GM19324 (cell line): Measurements from ENCODE around the gene FNTB.

Source experiments
- ATAC-seq: cut with Tn5 transposase; IDR thresholded peaks from one replicate; pipeline ENCODE4 v1.9.1; 2021; ENCODE audit warnings: mild to moderate bottlenecking, moderate library complexity; ENCODE audit not compliant: unreplicated experiment, low FRiP score

FNTB gene

DNA sequence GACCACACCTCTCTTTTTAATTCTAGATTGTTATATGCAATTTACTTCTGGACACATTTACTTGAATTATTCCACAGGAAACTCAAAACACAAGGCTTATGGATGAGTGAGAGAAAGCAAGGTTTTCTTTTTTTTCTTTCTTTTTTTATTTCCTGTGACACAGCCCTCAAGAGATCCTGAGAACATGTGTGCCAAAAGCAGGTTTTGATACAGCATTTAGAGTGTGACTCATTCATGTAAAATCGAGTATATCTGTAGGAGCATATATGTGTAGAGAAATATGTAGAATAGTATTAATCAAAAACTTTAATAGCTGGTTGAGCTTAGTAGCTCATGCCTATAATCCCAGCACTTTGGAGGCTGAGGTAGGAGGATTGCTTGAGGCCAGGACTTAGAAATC, 120.0 kb downstream of the FNTB start:
- no peak for ATAC-seq

DNA sequence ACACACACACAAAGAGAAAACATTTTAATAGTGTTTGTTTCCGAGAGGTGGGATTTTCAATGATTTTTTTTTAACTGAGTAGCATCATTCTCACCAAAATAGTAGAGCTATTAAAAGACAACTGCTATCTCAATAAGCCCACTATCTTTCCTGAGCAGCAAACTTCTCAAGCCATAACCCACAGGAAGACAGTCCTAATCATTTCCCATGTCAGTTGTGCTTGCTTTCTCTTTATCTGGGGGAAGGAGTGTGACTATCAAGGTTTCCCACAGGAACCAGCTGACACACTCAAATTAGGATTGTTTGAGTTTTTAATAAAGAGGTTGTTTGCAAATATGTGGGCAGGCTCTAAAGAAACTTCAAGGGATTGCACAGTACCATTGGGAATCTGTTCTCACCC, 120.5 kb downstream of the FNTB start:
- no peak for ATAC-seq

- ATAC-seq = no peak
Observed at GRCh38 chr14:65109357-65109756, 122.7 kb downstream of the FNTB start.

DNA sequence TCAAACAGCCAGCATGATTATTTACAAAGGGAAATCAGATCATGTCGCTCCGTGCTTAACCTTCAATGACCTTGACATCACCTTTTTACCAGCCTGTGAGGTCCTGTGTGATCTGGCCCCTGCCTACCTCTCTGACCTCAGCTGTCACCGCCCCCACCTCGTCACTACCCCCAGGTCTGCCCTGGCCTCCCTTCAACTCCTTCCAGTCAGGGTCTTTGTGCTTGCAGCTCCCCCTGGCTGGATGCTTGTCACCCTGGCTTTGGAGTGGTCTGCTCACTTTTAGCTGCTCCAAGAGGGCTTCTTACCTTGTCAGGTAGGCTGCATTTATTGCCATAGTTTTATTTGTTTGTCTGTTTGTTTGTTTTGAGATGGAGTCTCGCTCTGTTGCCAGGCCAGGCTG, 123.8 kb downstream of the FNTB start:
- ATAC-seq = no peak
